ENCODE measurements around the gene RPS6KL1. TPM values are rescaled to one million over a fixed set of nuclear protein-coding genes. Genes with fewer than 3 reads are reported as not detected.

Gene RPS6KL1
- total RNA-seq, 1 experiment from 2014 or later: 17.9 TPM

- Histone ChIP-seq H3K4me1 (ENCODE audit: insufficient read depth, low read length) (peaks cover 11% of the 10 kb centered on the region; the same call in 1 of the 2 replicates), H3K27me3 (ENCODE audit: low read length) (no peaks in the 10 kb centered on the region), H3K9me2 (replicated peaks; ENCODE audit: low read length) (no peaks in the 10 kb centered on the region), H3F3A (ENCODE audit: low read length, unreplicated experiment) (no peaks in the 10 kb centered on the region), H4K20me1 (ENCODE audit: low read length) (no peaks in the 10 kb centered on the region), H3K9ac (ENCODE audit: low read length) (no peak overlapping the region), H3K9me3 (ENCODE audit: low read length) (no peaks in the 10 kb centered on the region), H3K27ac (ENCODE audit: low read length) (no peak overlapping the region), H3K4me3 (ENCODE audit: low read length) (no peak overlapping the region), H3K36me3 (ENCODE audit: low read depth, low read length) (no peaks in the 10 kb centered on the region), H3K79me2 (ENCODE audit: low read length) (no peaks in the 10 kb centered on the region), H3K4me2 (ENCODE audit: low read length) (no peak overlapping the region), H2AFZ (ENCODE audit: low read length) (no peak overlapping the region)
- BruUV-seq (replicated peaks): no TSS peak
- ChIA-PET POLR2A (ENCODE audit: unreplicated experiment) (no interaction called here), CTCF (interaction anchor here (0.5 kb wide), 1 partner anchor 55 kb away, joined by 4 read pairs; no protein-coding TSS in a partner anchor)
- intact Hi-C loops (cut with micrococcal nuclease): no loop called here
- no peak for TF ChIP-seq EZH2phosphoT487 (IDR thresholded peaks at IDR 0.05; ENCODE audit: borderline replicate concordance, low read length)
- no peak for TF ChIP-seq EZH2 (IDR thresholded peaks at IDR 0.05; ENCODE audit: low read length, unreplicated experiment)
- TF ChIP-seq CTCF (conservative IDR thresholded peaks at IDR 0.05; ENCODE audit: low read depth, low read length): no peak
- ATAC-seq: no peak
- DNase-seq: no peak
Measured at GRCh38 chr14:74917178-74917543, 5.9 kb downstream of the RPS6KL1 start.

- TF ChIP-seq EZH2 (IDR thresholded peaks at IDR 0.05; ENCODE audit: low read length, unreplicated experiment) (no peak), CTCF (conservative IDR thresholded peaks at IDR 0.05; ENCODE audit: low read depth, low read length) (no peak), EZH2phosphoT487 (IDR thresholded peaks at IDR 0.05; ENCODE audit: borderline replicate concordance, low read length) (no peak)
- ATAC-seq (no peak), DNase-seq (no peak)
- POLR2A ChIA-PET (ENCODE audit: unreplicated experiment): no interaction called here
- H3F3A ChIP-seq (ENCODE audit: low read length, unreplicated experiment): no peaks in the 10 kb centered on the region
- no peaks in the 10 kb centered on the region for H3K9me3 ChIP-seq (ENCODE audit: low read length)
- H3K4me3 ChIP-seq (ENCODE audit: low read length): no peak overlapping the region
- no peaks in the 10 kb centered on the region for H3K79me2 ChIP-seq (ENCODE audit: low read length)
- no TSS peak for BruUV-seq (replicated peaks)
- intact Hi-C loops (cut with micrococcal nuclease): no loop called here
- peaks cover 10% of the 10 kb centered on the region; the same call in 1 of the 2 replicates for H3K4me1 ChIP-seq (ENCODE audit: insufficient read depth, low read length)
- H3K9me2 ChIP-seq (replicated peaks; ENCODE audit: low read length): no peaks in the 10 kb centered on the region
- no peak overlapping the region for H3K4me2 ChIP-seq (ENCODE audit: low read length)
- H3K27ac ChIP-seq (ENCODE audit: low read length): no peak overlapping the region
- no peaks in the 10 kb centered on the region for H4K20me1 ChIP-seq (ENCODE audit: low read length)
- no peaks in the 10 kb centered on the region for H3K27me3 ChIP-seq (ENCODE audit: low read length)
- H3K9ac ChIP-seq (ENCODE audit: low read length): no peak overlapping the region
- CTCF ChIA-PET: no interaction called here
- H2AFZ ChIP-seq (ENCODE audit: low read length): no peak overlapping the region
- no peaks in the 10 kb centered on the region for H3K36me3 ChIP-seq (ENCODE audit: low read depth, low read length)
Measured at GRCh38 chr14:74915826-74916225, 7.2 kb downstream of the RPS6KL1 start.

GRCh38 chr14:74915426-74915825 is 7.6 kb downstream of the RPS6KL1 start:
- Histone ChIP-seq H3K9me2 (replicated peaks; ENCODE audit: low read length) (no peaks in the 10 kb centered on the region), H3K27ac (ENCODE audit: low read length) (no peak overlapping the region), H3K4me1 (ENCODE audit: insufficient read depth, low read length) (peaks cover 10% of the 10 kb centered on the region; the same call in 1 of the 2 replicates), H3K9ac (ENCODE audit: low read length) (no peak overlapping the region), H3K36me3 (ENCODE audit: low read depth, low read length) (no peaks in the 10 kb centered on the region), H3K4me3 (ENCODE audit: low read length) (no peak overlapping the region), H4K20me1 (ENCODE audit: low read length) (no peaks in the 10 kb centered on the region), H3F3A (ENCODE audit: low read length, unreplicated experiment) (no peaks in the 10 kb centered on the region), H3K9me3 (ENCODE audit: low read length) (no peaks in the 10 kb centered on the region), H3K79me2 (ENCODE audit: low read length) (no peaks in the 10 kb centered on the region), H3K4me2 (ENCODE audit: low read length) (no peak overlapping the region), H2AFZ (ENCODE audit: low read length) (no peak overlapping the region), H3K27me3 (ENCODE audit: low read length) (no peaks in the 10 kb centered on the region)
- POLR2A ChIA-PET (ENCODE audit: unreplicated experiment): no interaction called here
- TF ChIP-seq CTCF (conservative IDR thresholded peaks at IDR 0.05; ENCODE audit: low read depth, low read length) (no peak), EZH2 (IDR thresholded peaks at IDR 0.05; ENCODE audit: low read length, unreplicated experiment) (no peak), EZH2phosphoT487 (IDR thresholded peaks at IDR 0.05; ENCODE audit: borderline replicate concordance, low read length) (no peak)
- BruUV-seq (replicated peaks): no TSS peak
- CTCF ChIA-PET: no interaction called here
- ATAC-seq (no peak), DNase-seq (no peak)
- intact Hi-C loops (cut with micrococcal nuclease): no loop called here
